H1 (cell line): Measurements from ENCODE around the gene PSMC1. TPM values are rescaled to one million over a fixed set of nuclear protein-coding genes. Genes with fewer than 3 reads are reported as not detected.

Source experiments
- CTCF ChIA-PET: fragments of 300-600 bp; sonication (Branson Sonifier 250); formaldehyde crosslinking; loops from one replicate; lab custom pipeline; 2021; ENCODE audit not compliant: partially characterized antibody; lab: Charles Lee
- POLR2A ChIA-PET: fragments of 300-600 bp; sonication (Branson Sonifier 250); formaldehyde crosslinking; loops from one replicate; lab custom pipeline; 2021; ENCODE audit warnings: inconsistent platforms; ENCODE audit not compliant: partially characterized antibody; lab: Charles Lee
- DNase-seq, 2 experiments: peaks; one replicate each; pipeline versions ENCODE4 v3.0.0 to v3.0.0-alpha.2; 2010 to 2022; ENCODE audit warnings: low spot score in 2 of 2, low read depth in 1 of 2, mixed read lengths in 1 of 2
- FAIRE-seq: peaks from 2 replicates; lab custom pipeline; 2011; peaks lifted over from hg19 to GRCh38; lab: Jason Lieb, UNC
- H2AFZ ChIP-seq: 2 replicates; pipeline ENCODE4 v1.8.1; 2012; ENCODE audit warnings: low read length, inconsistent platforms
- H2AK5ac ChIP-seq: 2 replicates; pipeline ENCODE4 v1.6.1; 2013; ENCODE audit warnings: low read depth, low read length
- H2BK120ac ChIP-seq: replicated peaks from 2 replicates; pipeline ENCODE3; 2013; ENCODE audit warnings: low read depth, low read length, inconsistent platforms
- H2BK12ac ChIP-seq: 2 replicates; pipeline ENCODE4 v1.6.1; 2013; ENCODE audit warnings: low read depth, low read length
- H2BK15ac ChIP-seq: 2 replicates; pipeline ENCODE4 v1.6.1; 2013; ENCODE audit warnings: low read length
- H2BK20ac ChIP-seq: 2 replicates; pipeline ENCODE4 v1.6.1; 2013; ENCODE audit warnings: low read length
- H2BK5ac ChIP-seq: 2 replicates; pipeline ENCODE4 v1.6.1; 2013; ENCODE audit warnings: low read depth, low read length
- H3K14ac ChIP-seq: 2 replicates; pipeline ENCODE4 v1.6.1; 2013; ENCODE audit warnings: inconsistent platforms; ENCODE audit not compliant: insufficient read length
- H3K18ac ChIP-seq: 2 replicates; pipeline ENCODE4 v1.6.1; 2013; ENCODE audit warnings: low read length; ENCODE audit errors: extremely low read depth
- H3K23ac ChIP-seq: 2 replicates; pipeline ENCODE4 v1.6.1; 2013; ENCODE audit warnings: inconsistent platforms; ENCODE audit not compliant: insufficient read length
- H3K23me2 ChIP-seq: 2 replicates; pipeline ENCODE4 v1.6.1; 2013; ENCODE audit warnings: low read depth, low read length
- H3K27ac ChIP-seq: 2 replicates; pipeline ENCODE4 v1.6.1; 2011; ENCODE audit warnings: low read depth, low read length, inconsistent platforms
- H3K27me3 ChIP-seq, 4 experiments: replicated peaks in 1 of 4; 1 replicate in 1 of 4; 2 replicates in 3 of 4; pipeline versions ENCODE4 v1.6.1 to v1.8.1; 2011 to 2013; ENCODE audit warnings: low read length in 3 of 4, mild to moderate bottlenecking in 3 of 4, inconsistent platforms in 2 of 4, mixed read lengths in 2 of 4, moderate library complexity in 1 of 4; ENCODE audit not compliant: control insufficient read depth in 3 of 4, insufficient read depth in 3 of 4; ENCODE audit errors: extremely low read depth in 1 of 4
- H3K36me3 ChIP-seq, 4 experiments: 2 replicates each; pipeline versions ENCODE4 v1.6.1 to v1.8.1; 2011 to 2013; ENCODE audit warnings: mild to moderate bottlenecking in 4 of 4, low read length in 3 of 4, moderate library complexity in 2 of 4, control low read depth in 1 of 4, inconsistent platforms in 1 of 4; ENCODE audit not compliant: insufficient read depth in 4 of 4, control insufficient read depth in 2 of 4
- H3K4ac ChIP-seq: replicated peaks from 2 replicates; pipeline ENCODE3; 2013; ENCODE audit warnings: low read length, low read depth, mixed read lengths, inconsistent platforms; ENCODE audit not compliant: insufficient read length
- H3K4me1 ChIP-seq, 4 experiments: replicated peaks in 1 of 4; 1 replicate in 1 of 4; 2 replicates in 3 of 4; pipeline versions ENCODE4 v1.6.1 to v1.8.1; 2011 to 2013; ENCODE audit warnings: low read length in 3 of 4, inconsistent platforms in 2 of 4, mixed read lengths in 1 of 4; ENCODE audit not compliant: insufficient read depth in 4 of 4, control insufficient read depth in 3 of 4
- H3K4me2 ChIP-seq, 2 experiments: 2 replicates each; pipeline versions ENCODE4 v1.6.1 to v1.8.1; 2011 to 2013; ENCODE audit warnings: low read depth in 2 of 2, low read length in 2 of 2, control low read depth in 1 of 2, inconsistent platforms in 1 of 2, mild to moderate bottlenecking in 1 of 2; ENCODE audit not compliant: insufficient read depth in 1 of 2
- H3K4me3 ChIP-seq, 4 experiments: fragments of 200-600, 300-600 bp in 1 of 4; sonication (generic), shearing (Covaris generic), sonication (Bioruptor Twin) in 1 of 4; 2 replicates each; pipeline versions ENCODE4 v1.5.1 to v1.8.1; 2011 to 2016; ENCODE audit warnings: low read length in 4 of 4, low read depth in 3 of 4, control low read depth in 2 of 4, inconsistent platforms in 2 of 4, mild to moderate bottlenecking in 2 of 4, mixed read lengths in 1 of 4, moderate library complexity in 1 of 4; ENCODE audit not compliant: insufficient read depth in 2 of 4; ENCODE audit errors: extremely low read depth in 1 of 4
- H3K56ac ChIP-seq: replicated peaks from 2 replicates; pipeline ENCODE3; 2013; ENCODE audit warnings: low read depth, mild to moderate bottlenecking, mixed read lengths, low read length, inconsistent platforms; ENCODE audit not compliant: insufficient read length
- H3K79me1 ChIP-seq: 2 replicates; pipeline ENCODE4 v1.6.1; 2013; ENCODE audit warnings: low read depth, low read length, control low read depth
- H3K79me2 ChIP-seq, 2 experiments: 2 replicates each; pipeline versions ENCODE4 v1.6.1 to v1.8.1; 2012 to 2013; ENCODE audit warnings: low read length in 2 of 2, mild to moderate bottlenecking in 2 of 2, inconsistent platforms in 1 of 2; ENCODE audit not compliant: insufficient read depth in 2 of 2, control insufficient read depth in 1 of 2
- H3K9ac ChIP-seq, 4 experiments: replicated peaks in 1 of 4; 1 replicate in 1 of 4; 2 replicates in 3 of 4; pipeline versions ENCODE4 v1.6.1 to v1.8.1; 2011 to 2013; ENCODE audit warnings: low read depth in 3 of 4, low read length in 3 of 4, control low read depth in 2 of 4, mild to moderate bottlenecking in 2 of 4, moderate library complexity in 2 of 4, inconsistent platforms in 1 of 4; ENCODE audit errors: extremely low read depth in 1 of 4
- H3K9me3 ChIP-seq, 2 experiments: 2 replicates each; pipeline versions ENCODE4 v1.6.1 to v1.8.1; 2012 to 2013; ENCODE audit warnings: mild to moderate bottlenecking in 2 of 2, moderate library complexity in 2 of 2, control low read depth in 1 of 2, inconsistent platforms in 1 of 2, low read depth in 1 of 2, low read length in 1 of 2, mixed read lengths in 1 of 2; ENCODE audit not compliant: insufficient read depth in 2 of 2
- H4K20me1 ChIP-seq, 2 experiments: replicated peaks in 1 of 2; 2 replicates each; pipeline versions ENCODE3 to v1.8.1; 2011 to 2013; ENCODE audit warnings: inconsistent platforms in 2 of 2, low read length in 2 of 2, mild to moderate bottlenecking in 1 of 2; ENCODE audit not compliant: insufficient read depth in 2 of 2, control insufficient read depth in 1 of 2
- H4K5ac ChIP-seq: 2 replicates; pipeline ENCODE4 v1.6.1; 2013; ENCODE audit warnings: low read length, low read depth, mixed read lengths, inconsistent platforms; ENCODE audit not compliant: insufficient read length
- H4K8ac ChIP-seq: 2 replicates; pipeline ENCODE4 v1.8.0; 2013; ENCODE audit warnings: mild to moderate bottlenecking, moderate library complexity, low read length, inconsistent platforms; ENCODE audit not compliant: insufficient read depth; ENCODE audit errors: extremely low read depth
- H4K91ac ChIP-seq: replicated peaks from 2 replicates; pipeline ENCODE3; 2013; ENCODE audit warnings: low read length, mixed read lengths, inconsistent platforms; ENCODE audit not compliant: insufficient read length
- GTF2F1 ChIP-seq: IDR thresholded peaks from 2 replicates; pipeline ENCODE4 v1.6.1; 2012; ENCODE audit warnings: low read depth, low read length, improper control_type of control experiment, borderline replicate concordance
- polyA plus RNA-seq, 7 experiments: library from polyadenylated mRNA; depleted of rRNA in 3 of 7; stranded (reverse) in 5 of 7; unstranded in 2 of 7; fragments of >200 nt in 5 of 7; fragments of 200-250 nt in 2 of 7; gene quantifications; 1 replicate in 5 of 7; 2 replicates in 1 of 7; 4 replicates in 1 of 7; pipeline versions ENCODE4 v1.2.1 to v1.2.3, GENCODE V29; 2011 to 2013; ENCODE audit warnings: missing spikeins in 2 of 7, mixed read lengths in 2 of 7
- total RNA-seq: library from RNA; stranded (reverse); fragmentation: NEBNext Ultra II Directional; extraction: Animal tissue kit (Norgen Biotek cat#: 25700); gene quantifications from 2 replicates; pipeline ENCODE4 v1.2.1, GENCODE V29; 2021

PSMC1 gene
- total and polyA plus RNA-seq, 2 of the 8 experiments (the other 6 are each of a cell fraction or from before 2014, with no cell fraction given) = 46.2 to 99.6 TPM

GRCh38 chr14:90281756-90282155, 25.4 kb downstream of the PSMC1 start:
- Histone ChIP-seq H2BK20ac (no peak overlapping the region), H2BK120ac (no peak overlapping the region), H3K4me3 (no peak overlapping the region), H2AFZ (no peak overlapping the region), H3K9me3 (no peaks in the 10 kb centered on the region), H4K91ac (no peak overlapping the region), H3K23me2 (no peaks in the 10 kb centered on the region), H3K79me2 (no peaks in the 10 kb centered on the region), H3K79me1 (no peaks in the 10 kb centered on the region), H2BK15ac (no peak overlapping the region), H3K4me2 (no peak overlapping the region), H3K18ac (no peak overlapping the region), H3K9ac (no peak overlapping the region), H2BK5ac (no peak overlapping the region), H3K56ac (no peak overlapping the region), H3K4ac (no peak overlapping the region), H4K20me1 (peaks cover 0 to 1% of the 10 kb centered on the region in 2 experiments), H2AK5ac (no peak overlapping the region), H3K36me3 (peaks cover 0 to 13% (median 4%) of the 10 kb centered on the region in 4 experiments; a peak in 5 of 8 replicates), H3K27me3 (no peaks in the 10 kb centered on the region), H4K8ac (no peak overlapping the region), H3K14ac (no peak overlapping the region), H3K23ac (no peak overlapping the region), H2BK12ac (no peak overlapping the region), H3K27ac (no peak overlapping the region), H3K4me1 (no peaks in the 10 kb centered on the region), H4K5ac (no peak overlapping the region)
- ChIA-PET CTCF (interaction anchor here (1.6 to 1.8 kb wide), 2 partner anchors 9 to 179 kb away, joined by 4 to 11 read pairs; no protein-coding TSS in a partner anchor), POLR2A (interaction anchor here (1.1 to 1.2 kb wide), 3 partner anchors 9 to 32 kb away, joined by 3 to 8 read pairs (median 4); partner anchors contain the start of gene PSMC1)
- FAIRE-seq = no peak
- TF ChIP-seq GTF2F1 = no peak
- DNase-seq = no peak
